Renal pelvis (tissue), 12 donors: ENCODE measurements around the gene VEGFC. TPM values are rescaled to one million over a fixed set of nuclear protein-coding genes. Genes with fewer than 3 reads are reported as not detected.

Experiments
- DNase-seq: peaks from one replicate; pipeline ENCODE4 v3.0.0-alpha.2; 2013
- long read RNA-seq, 16 experiments: transcript quantifications; one replicate each; lab custom pipeline, GENCODE V29; 2026
- polyA plus RNA-seq, 3 donors: library from polyadenylated mRNA; unstranded; fragments of 120-200 nt; gene quantifications; one replicate each; pipeline ENCODE4 v1.2.1, GENCODE V29; 2013; ENCODE audit not compliant: insufficient read length in 3 of 3

VEGFC gene
- polyA plus RNA-seq: 10 to 100 TPM; 14.8 to 18.1 (median 16.6) TPM
- long read RNA-seq, donor 1, partial matches to known transcripts: 0 of 2 reads
- long read RNA-seq, donor 1, other reads (novel, unspliced or antisense): 0 of 2 reads
- long read RNA-seq, donor 2, transcript VEGFC-202 (7 exons, 2,064 nt): major isoform, 9 of 9 reads
- long read RNA-seq, donor 2, partial matches to known transcripts: 0 of 9 reads
- long read RNA-seq, donor 2, other reads (novel, unspliced or antisense): 0 of 9 reads
- long read RNA-seq, donor 3, transcript VEGFC-202 (7 exons, 2,064 nt): major isoform, 10 of 10 reads
- long read RNA-seq, donor 3, partial matches to known transcripts: 0 of 10 reads
- long read RNA-seq, donor 3, other reads (novel, unspliced or antisense): 0 of 10 reads
- long read RNA-seq, donor 4, transcript VEGFC-202 (7 exons, 2,064 nt): major isoform, 5 of 5 reads
- long read RNA-seq, donor 4, partial matches to known transcripts: 0 of 5 reads
- long read RNA-seq, donor 4, other reads (novel, unspliced or antisense): 0 of 5 reads
- long read RNA-seq, donor 5, partial matches to known transcripts: 0 of 3 reads
- long read RNA-seq, donor 5, other reads (novel, unspliced or antisense): 0 of 3 reads
- long read RNA-seq, donor 6, transcript VEGFC-202 (7 exons, 2,064 nt): major isoform, 5 of 5 reads
- long read RNA-seq, donor 6, partial matches to known transcripts: 0 of 5 reads
- long read RNA-seq, donor 6, other reads (novel, unspliced or antisense): 0 of 5 reads
- long read RNA-seq, donor 7, partial matches to known transcripts: 0 of 4 reads
- long read RNA-seq, donor 7, other reads (novel, unspliced or antisense): 0 of 4 reads
- long read RNA-seq, donor 8, partial matches to known transcripts: 0 of 1 reads
- long read RNA-seq, donor 8, other reads (novel, unspliced or antisense): 0 of 1 reads
- long read RNA-seq, donor 9, transcript VEGFC-202 (7 exons, 2,064 nt): major isoform, 11 of 11 reads
- long read RNA-seq, donor 9, partial matches to known transcripts: 0 of 11 reads
- long read RNA-seq, donor 9, other reads (novel, unspliced or antisense): 0 of 11 reads
- long read RNA-seq, donor 10, partial matches to known transcripts: 0 of 4 reads
- long read RNA-seq, donor 10, other reads (novel, unspliced or antisense): 0 of 4 reads
- long read RNA-seq, donor 11, partial matches to known transcripts: 0 of 3 reads
- long read RNA-seq, donor 11, other reads (novel, unspliced or antisense): 0 of 3 reads
- long read RNA-seq, donor 12, transcript VEGFC-202 (7 exons, 2,064 nt): major isoform, 8 of 8 reads
- long read RNA-seq, donor 12, partial matches to known transcripts: 0 of 8 reads
- long read RNA-seq, donor 12, other reads (novel, unspliced or antisense): 0 of 8 reads
- long read RNA-seq, donor 13, partial matches to known transcripts: 0 of 2 reads
- long read RNA-seq, donor 13, other reads (novel, unspliced or antisense): 0 of 2 reads
- long read RNA-seq, donor 14, transcript VEGFC-202 (7 exons, 2,064 nt): major isoform, 9 of 9 reads
- long read RNA-seq, donor 14, partial matches to known transcripts: 0 of 9 reads
- long read RNA-seq, donor 14, other reads (novel, unspliced or antisense): 0 of 9 reads
- long read RNA-seq, donor 15, partial matches to known transcripts: 0 of 2 reads
- long read RNA-seq, donor 15, other reads (novel, unspliced or antisense): 0 of 2 reads
- long read RNA-seq, donor 16, transcript VEGFC-202 (7 exons, 2,064 nt): major isoform, 12 of 12 reads
- long read RNA-seq, donor 16, partial matches to known transcripts: 0 of 12 reads
- long read RNA-seq, donor 16, other reads (novel, unspliced or antisense): 0 of 12 reads

DNA sequence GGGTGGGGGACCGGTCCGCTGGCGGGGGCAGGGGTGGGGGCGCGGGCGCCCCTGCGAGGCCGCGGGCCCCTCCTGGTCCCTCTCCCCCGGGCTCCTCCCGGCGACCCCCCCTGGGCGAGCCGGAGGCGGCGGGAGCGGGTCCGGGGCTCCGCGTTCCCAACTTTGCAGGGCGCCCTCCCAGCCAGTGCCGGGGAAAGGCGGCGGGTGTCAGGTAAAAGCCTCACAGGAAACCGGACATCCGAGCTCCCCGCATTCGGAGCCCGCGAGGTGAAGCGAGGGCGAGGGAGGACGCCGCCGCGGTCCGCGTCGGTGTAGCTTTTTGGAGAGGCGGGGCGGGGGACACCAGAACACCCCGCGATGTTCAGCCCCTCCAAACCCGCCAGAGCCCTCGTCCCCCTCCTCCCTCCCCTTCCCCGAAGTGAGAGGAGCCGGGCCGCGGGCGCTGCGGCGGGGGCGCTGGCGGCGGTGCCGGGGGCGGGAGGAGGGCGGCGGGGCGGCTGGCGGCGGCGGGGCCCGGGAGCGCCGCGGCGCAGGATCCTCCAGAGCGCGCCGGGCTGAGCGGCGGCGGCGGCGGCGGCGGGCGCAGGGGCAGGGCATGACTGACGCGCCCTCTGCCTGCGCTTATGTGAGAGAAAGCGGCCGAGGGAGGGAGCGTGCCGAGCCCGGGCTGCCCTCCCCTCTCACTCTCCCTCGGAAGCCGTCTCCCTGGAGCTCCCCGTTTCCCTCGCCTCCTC lies at the start of gene VEGFC:
Gene VEGFC (minus strand): TSS at position 597 of the 734 bp plus-strand sequence. CDS start 611 bp downstream, outside the sequence.
- peak; percentile 60 for DNase-seq

DNA sequence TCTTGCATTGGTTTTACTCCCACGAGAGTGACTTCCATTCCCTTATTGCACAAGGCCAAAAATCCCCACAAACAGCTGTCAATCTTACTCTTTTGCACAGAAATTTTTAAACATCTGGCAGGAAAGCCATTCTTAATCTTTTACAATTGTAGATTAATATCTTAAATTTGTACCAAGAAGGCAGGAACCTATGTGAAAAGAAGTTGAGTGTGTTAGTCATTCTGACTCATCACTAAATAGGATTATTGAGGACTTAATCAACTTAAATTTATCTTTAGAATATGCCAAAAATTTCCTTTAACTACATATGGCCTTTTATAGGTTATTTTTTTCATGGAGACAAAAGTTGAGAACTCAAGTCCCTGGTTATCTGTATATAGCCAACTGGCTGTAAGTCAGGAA lies 49.0 kb upstream of the VEGFC start:
- DNase-seq: no peak

DNA sequence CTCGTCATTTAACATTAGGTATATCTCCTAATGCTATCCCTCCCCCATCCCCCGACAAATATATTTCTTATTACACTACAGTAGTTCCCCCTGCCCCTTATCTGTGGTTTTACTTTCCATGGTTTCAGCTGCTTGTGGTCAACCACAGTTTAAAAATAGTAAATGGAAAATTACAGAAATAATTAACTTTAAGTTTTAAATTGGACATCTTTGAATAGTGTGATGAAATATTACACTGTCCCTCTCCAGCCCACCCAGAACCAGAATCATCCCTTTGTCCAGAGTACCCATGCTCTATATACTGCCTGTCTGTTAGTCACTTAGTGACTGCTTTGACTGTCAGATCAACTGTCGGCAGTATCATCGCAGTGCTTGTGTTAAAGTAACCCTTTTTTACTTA lies 47.4 kb upstream of the VEGFC start:
- DNase-seq: no peak

GRCh38 chr4:176839656-176840055 lies 46.9 kb upstream of the VEGFC start:
- no peak for DNase-seq

GRCh38 chr4:176838601-176839433 lies 46.1 kb upstream of the VEGFC start:
- no peak for DNase-seq

- no peak for DNase-seq
Observed at GRCh38 chr4:176837169-176837895, 44.6 kb upstream of the VEGFC start.

- no peak for DNase-seq
Observed at GRCh38 chr4:176834531-176834930, 41.8 kb upstream of the VEGFC start.

DNA sequence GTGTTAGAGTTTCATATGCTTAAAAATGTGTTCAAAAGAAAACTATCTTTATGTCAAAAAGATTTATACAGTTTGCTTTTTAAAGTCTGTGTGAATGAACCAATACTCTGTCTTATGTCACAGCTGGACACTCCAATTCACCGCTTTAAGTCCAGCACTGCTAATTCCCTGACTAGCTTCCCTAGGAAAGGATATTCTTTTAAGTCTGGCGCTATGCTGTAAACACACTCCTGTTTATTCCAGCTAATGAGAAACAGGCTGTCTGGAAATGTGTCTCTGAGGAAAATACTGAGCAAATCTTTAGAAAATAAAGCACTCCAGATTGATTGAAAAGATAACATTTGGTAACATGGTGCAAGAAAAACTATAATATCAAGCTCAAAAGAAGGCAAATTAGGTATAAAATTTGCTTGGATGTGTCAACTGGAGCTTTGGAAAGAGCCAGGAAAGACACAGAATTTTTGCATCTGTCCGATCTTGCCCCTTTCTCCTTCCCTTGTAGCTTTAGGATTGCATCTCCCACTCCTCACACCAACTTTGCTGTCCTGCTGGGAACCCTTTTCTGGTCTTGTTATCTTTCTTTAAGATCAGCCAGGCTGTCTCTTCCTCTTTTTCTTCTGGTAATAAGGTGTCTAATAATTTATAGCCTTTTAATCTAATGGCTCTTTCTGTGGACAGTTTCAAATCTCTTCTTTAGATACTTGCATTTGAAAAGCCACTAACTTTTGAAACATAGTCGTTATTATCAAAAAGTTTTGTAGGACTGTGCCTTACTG lies 40.9 kb upstream of the VEGFC start:
- no peak for DNase-seq

DNA sequence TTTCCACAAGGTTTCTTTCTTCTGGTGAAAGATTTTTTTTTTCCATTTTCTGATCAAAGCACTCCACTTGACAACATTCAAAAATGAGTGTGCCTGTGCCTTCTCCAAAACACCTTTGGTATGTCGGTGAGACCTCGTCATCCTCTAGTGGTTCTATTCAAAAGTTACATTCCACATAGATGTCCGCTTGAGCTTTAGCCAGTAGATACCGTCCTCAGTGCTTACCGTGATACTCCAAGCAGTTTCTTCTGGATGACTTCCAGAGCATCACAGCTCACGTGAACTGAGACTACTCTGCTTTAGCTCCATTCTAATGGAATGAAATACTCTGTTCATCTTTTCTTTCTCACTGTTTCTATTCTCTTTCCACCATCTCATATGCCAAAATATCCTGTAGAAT lies 38.2 kb upstream of the VEGFC start:
- DNase-seq: no peak

- DNase-seq: no peak
Observed at GRCh38 chr4:176825586-176825985, 32.9 kb upstream of the VEGFC start.

DNA sequence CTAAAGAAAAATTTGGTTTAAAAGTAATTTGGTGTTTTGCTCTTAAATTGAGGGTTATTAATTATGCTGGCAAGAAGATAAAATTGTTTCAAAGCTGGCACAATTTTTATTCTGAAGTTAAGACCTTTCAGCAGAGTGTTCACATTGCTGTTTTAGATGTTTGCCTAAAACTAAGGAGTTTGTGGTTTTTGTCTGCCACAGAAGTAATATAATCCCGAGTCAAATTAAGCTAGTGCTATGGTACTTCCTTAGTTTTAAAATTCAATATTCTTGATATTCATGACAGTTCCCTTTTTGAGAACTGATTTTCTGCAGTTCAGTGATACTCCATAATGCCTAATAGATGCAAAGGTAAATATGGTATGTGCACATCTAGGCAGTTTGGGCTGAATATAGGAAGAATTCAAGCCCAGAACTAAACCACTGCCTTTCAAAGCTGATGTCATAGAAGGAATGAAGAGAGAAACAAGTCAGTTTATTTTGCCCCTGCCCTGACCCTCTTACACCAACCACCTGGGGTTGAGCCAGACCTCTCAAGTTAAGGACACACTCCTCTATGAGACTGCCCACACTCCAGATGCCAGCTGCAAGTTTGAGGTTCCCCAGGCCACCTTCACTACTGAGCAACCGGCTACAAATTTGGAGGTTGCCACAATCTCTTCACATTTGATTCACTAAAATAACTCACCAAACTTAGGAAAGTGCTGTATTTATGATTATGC lies 32.1 kb upstream of the VEGFC start:
- no peak for DNase-seq

GRCh38 chr4:176818531-176818930 lies 25.8 kb upstream of the VEGFC start:
- no peak for DNase-seq

GRCh38 chr4:176817204-176817603 lies 24.5 kb upstream of the VEGFC start:
- DNase-seq: no peak

GRCh38 chr4:176814770-176815169 lies 22.0 kb upstream of the VEGFC start:
- no peak for DNase-seq

- DNase-seq: no peak
Observed at GRCh38 chr4:176810481-176811249, 17.9 kb upstream of the VEGFC start.

DNA sequence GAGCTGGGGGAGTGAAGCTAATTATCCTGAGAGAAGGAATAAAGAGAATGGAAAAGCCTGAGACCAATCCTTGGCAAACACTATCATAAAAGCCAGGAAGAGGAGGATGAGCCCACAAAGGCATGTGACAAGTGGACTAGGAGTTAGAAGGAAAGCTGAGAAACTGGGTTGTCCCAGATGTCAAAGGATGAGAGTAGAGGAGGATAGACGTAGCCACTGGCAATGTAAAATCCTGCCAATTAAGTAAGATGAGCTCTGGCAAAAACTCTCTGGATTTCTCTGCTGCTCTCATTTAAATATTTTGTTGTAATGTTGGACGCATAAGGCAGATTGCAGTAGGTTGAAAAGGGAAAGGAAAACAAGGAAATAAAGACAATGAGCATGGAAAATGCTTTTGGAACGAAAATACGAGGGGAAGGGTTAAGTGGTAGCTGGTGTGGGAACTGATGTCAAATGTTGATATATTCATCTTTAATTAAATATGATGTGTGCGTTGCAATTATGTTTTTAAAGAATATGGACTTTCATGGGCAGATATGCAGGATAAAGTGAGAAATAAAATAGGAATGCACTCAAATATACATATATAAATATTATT lies 14.2 kb upstream of the VEGFC start:
- DNase-seq: no peak
